ENCODE results near the gene HVCN1.
"Not testable (repeated sequence)": the region's sequence is repeated elsewhere in the genome, so short reads cannot be mapped to it uniquely, and the experiment has no call there.

Gene HVCN1

DNA sequence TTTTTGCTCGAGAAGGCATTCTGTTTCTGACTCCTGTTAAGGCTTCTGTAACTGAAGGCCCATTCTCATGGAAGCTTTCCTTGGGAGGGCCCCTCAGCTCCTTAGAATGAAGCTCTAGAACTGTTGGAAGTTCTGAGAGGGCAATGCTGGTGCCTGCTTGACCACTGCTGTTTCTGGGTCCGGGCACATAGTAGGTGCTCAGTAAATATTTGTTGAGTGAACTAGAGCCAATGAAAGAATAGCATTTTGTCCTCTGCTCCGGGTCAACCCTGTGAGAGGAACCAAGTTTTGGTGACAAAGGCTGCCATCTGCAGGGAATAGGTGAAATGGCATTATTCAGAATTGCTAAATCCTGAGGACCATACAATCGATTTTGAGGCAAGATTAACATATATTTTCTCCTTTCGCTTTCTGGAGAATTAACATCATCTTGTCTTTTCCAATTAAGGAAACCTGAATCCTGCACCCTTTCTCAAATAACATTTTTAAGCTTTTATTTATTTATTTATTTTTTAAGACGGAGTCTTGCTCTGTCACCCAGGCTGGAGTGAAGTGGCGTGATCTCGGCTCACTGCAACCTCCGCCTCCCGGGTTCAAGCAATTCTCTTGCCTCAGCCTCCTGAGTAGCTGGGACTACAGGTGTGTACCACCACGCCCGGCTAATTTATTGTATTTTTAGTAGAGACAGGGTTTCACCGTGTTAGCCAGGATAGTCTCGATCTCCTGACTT lies 86.7 kb downstream of the HVCN1 start:
- H3K9ac ChIP-seq (ENCODE audit: low read depth in 1 of 2, low read length in 2 of 2); H3K36me3 ChIP-seq (ENCODE audit: control insufficient read depth in 1 of 2, insufficient read depth in 2 of 2, low read length in 2 of 2); H3K27me3 ChIP-seq (ENCODE audit: control insufficient read depth in 1 of 2, insufficient read depth in 2 of 2, low read length in 2 of 2); H3K27ac ChIP-seq (ENCODE audit: low read depth, low read length); H3K4me3 ChIP-seq (ENCODE audit: low read depth in 1 of 2, low read length in 2 of 2); H3K4me1 ChIP-seq (ENCODE audit: control insufficient read depth in 1 of 2, insufficient read depth in 2 of 2, low read length in 2 of 2); H3K9me3 ChIP-seq (ENCODE audit: control insufficient read depth in 1 of 2, low read length in 2 of 2): not testable (repeated sequence)

DNA sequence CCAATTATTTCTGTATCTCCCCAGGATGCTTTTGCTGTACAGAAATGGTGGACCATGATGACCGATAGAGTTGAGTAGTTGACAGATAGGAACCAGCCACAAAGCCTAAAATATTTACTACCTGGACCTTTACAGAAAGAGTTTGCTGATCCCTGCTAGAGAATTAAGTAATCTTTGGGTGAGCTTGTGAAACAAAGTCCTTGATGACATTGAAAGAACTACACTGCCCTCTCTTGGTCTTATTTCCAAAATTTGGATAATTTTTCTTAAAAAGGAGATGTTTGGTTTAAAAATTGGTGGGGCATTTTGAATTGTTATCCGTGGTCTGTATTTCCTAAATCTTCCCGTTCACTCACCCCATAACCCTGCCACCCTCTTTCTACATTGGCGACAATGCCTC lies 88.7 kb downstream of the HVCN1 start:
- H3K9ac ChIP-seq (ENCODE audit: low read depth in 1 of 2, low read length in 2 of 2): no peak overlapping the region
- H3K4me3 ChIP-seq (ENCODE audit: low read depth in 1 of 2, low read length in 2 of 2): no peak overlapping the region
- no peaks in the 10 kb centered on the region for H3K36me3 ChIP-seq (ENCODE audit: control insufficient read depth in 1 of 2, insufficient read depth in 2 of 2, low read length in 2 of 2)
- H3K27ac ChIP-seq (ENCODE audit: low read depth, low read length): no peak overlapping the region
- no peaks in the 10 kb centered on the region for H3K4me1 ChIP-seq (ENCODE audit: control insufficient read depth in 1 of 2, insufficient read depth in 2 of 2, low read length in 2 of 2)
- H3K27me3 ChIP-seq (ENCODE audit: control insufficient read depth in 1 of 2, insufficient read depth in 2 of 2, low read length in 2 of 2): no peaks in the 10 kb centered on the region
- H3K9me3 ChIP-seq (ENCODE audit: control insufficient read depth in 1 of 2, low read length in 2 of 2): no peaks in the 10 kb centered on the region

DNA sequence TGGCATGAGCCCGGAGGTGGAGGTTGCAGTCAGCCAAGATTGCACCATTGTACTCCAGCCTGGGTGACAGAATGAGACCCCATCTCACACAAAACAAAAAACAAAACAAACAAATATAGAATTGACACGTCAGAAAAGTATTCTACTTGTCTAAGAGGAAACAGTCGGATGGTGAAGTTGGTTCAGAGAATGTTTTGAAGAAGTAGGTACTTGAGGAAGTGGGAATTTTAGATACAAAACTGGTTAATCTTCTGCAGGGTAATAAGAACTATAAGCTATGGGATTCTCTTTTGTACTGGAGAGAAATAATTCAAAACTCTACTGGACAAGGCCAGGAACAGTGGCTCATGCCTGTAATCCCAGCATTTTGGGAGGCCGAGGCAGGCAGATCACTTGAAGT lies 89.6 kb downstream of the HVCN1 start:
- H3K27ac ChIP-seq (ENCODE audit: low read depth, low read length): no peak overlapping the region
- H3K4me1 ChIP-seq (ENCODE audit: control insufficient read depth in 1 of 2, insufficient read depth in 2 of 2, low read length in 2 of 2): no peaks in the 10 kb centered on the region
- H3K9ac ChIP-seq (ENCODE audit: low read depth in 1 of 2, low read length in 2 of 2): no peak overlapping the region
- no peaks in the 10 kb centered on the region for H3K27me3 ChIP-seq (ENCODE audit: control insufficient read depth in 1 of 2, insufficient read depth in 2 of 2, low read length in 2 of 2)
- H3K4me3 ChIP-seq (ENCODE audit: low read depth in 1 of 2, low read length in 2 of 2): no peak overlapping the region
- no peaks in the 10 kb centered on the region for H3K9me3 ChIP-seq (ENCODE audit: control insufficient read depth in 1 of 2, low read length in 2 of 2)
- no peaks in the 10 kb centered on the region for H3K36me3 ChIP-seq (ENCODE audit: control insufficient read depth in 1 of 2, insufficient read depth in 2 of 2, low read length in 2 of 2)

All from duodenal mucosa (tissue), 2 donors.